HCT116 (cell line): ENCODE data around the gene UGT1A9. TPM values are rescaled to one million over a fixed set of nuclear protein-coding genes. Genes with fewer than 3 reads are reported as not detected.

Experiments
- ATAC-seq: fragments of 200-7000 bp; cut with Tn5 transposase; 2 replicates; pipeline ENCODE4 v1.9.1; 2020; ENCODE audit warnings: mild to moderate bottlenecking, moderate library complexity
- BruUV-seq: library from RNA; stranded (reverse); fragments of 400-500 nt; replicated peaks from 2 replicates; lab custom pipeline; 2021; lab: Mats Ljungman, UMichigan
- CTCF ChIA-PET: fragments of 300-600 bp; sonication (Branson Sonifier 250); formaldehyde crosslinking; loops from one replicate; lab custom pipeline; 2021; ENCODE audit warnings: antibody characterized with exemption; lab: Charles Lee
- POLR2A ChIA-PET: fragments of 300-600, 350-600 bp; sonication (Branson Sonifier 250); formaldehyde crosslinking; loops from one replicate; lab custom pipeline; 2021; ENCODE audit warnings: antibody characterized with exemption; lab: Charles Lee
- RAD21 ChIA-PET, 2 experiments: fragments of 300-600 bp; sonication (Branson Sonifier 250); formaldehyde crosslinking; loops; one replicate each; lab custom pipeline; 2023; ENCODE audit warnings: low total read pairs in 2 of 2; ENCODE audit not compliant: uncharacterized antibody in 2 of 2, unreplicated experiment in 2 of 2, low non-redundant PET in 1 of 2; lab: Charles Lee
- DNase-seq: peaks from one replicate; pipeline ENCODE4 v3.0.0-alpha.2; 2010; ENCODE audit warnings: low read depth, low spot score
- H2AFZ ChIP-seq: fragments of 200-600 bp; shearing (Covaris generic), sonication (generic); 2 replicates; pipeline ENCODE4 v1.6.1; 2017; ENCODE audit warnings: low read depth, mixed run types, mixed read lengths, antibody characterized with exemption, low read length; ENCODE audit not compliant: poor library complexity, severe bottlenecking
- H3K27ac ChIP-seq: 2 replicates; pipeline ENCODE4 v1.5.1; 2012; ENCODE audit warnings: low read depth, low read length
- H3K27me3 ChIP-seq: fragments of 200-600 bp; sonication (generic); 2 replicates; pipeline ENCODE4 v1.6.1; 2016; ENCODE audit warnings: mixed run types, low read length, mixed read lengths; ENCODE audit not compliant: insufficient read depth
- H3K36me3 ChIP-seq, 2 experiments: fragments of 200-500 bp in 1 of 2; fragments of 200-600 bp in 1 of 2; sonication (Bioruptor generic) in 1 of 2; sonication (generic) in 1 of 2; 2 replicates each; pipeline versions ENCODE4 v1.5.1 to v1.6.1; 2014 to 2016; ENCODE audit warnings: low read length in 2 of 2, inconsistent platforms in 1 of 2, mixed read lengths in 1 of 2, mixed run types in 1 of 2; ENCODE audit not compliant: insufficient read depth in 2 of 2, control insufficient read depth in 1 of 2
- H3K4me1 ChIP-seq, 2 experiments: fragments of 200-600 bp in 1 of 2; sonication (generic) in 1 of 2; 2 replicates each; pipeline versions ENCODE4 v1.5.1 to v1.6.1; 2012 to 2017; ENCODE audit warnings: low read length in 2 of 2, inconsistent platforms in 1 of 2, mild to moderate bottlenecking in 1 of 2, mixed read lengths in 1 of 2, mixed run types in 1 of 2, moderate library complexity in 1 of 2; ENCODE audit not compliant: insufficient read depth in 2 of 2, control insufficient read depth in 1 of 2
- H3K4me2 ChIP-seq: fragments of 200-600 bp; sonication (generic); 2 replicates; pipeline ENCODE4 v1.6.1; 2017; ENCODE audit warnings: mixed run types, low read length, mixed read lengths
- H3K4me3 ChIP-seq, 2 experiments: fragments of 200-600 bp in 1 of 2; sonication (generic) in 1 of 2; replicated peaks in 1 of 2; 2 replicates each; pipeline ENCODE4 v1.5.1; 2011 to 2016; ENCODE audit warnings: low read length in 2 of 2, control low read depth in 1 of 2, low read depth in 1 of 2, mild to moderate bottlenecking in 1 of 2, mixed read lengths in 1 of 2, mixed run types in 1 of 2
- H3K79me2 ChIP-seq: fragments of 200-600 bp; sonication (generic); 2 replicates; pipeline ENCODE4 v1.6.1; 2017; ENCODE audit warnings: mild to moderate bottlenecking, mixed run types, low read length, moderate library complexity, mixed read lengths; ENCODE audit not compliant: insufficient read depth
- H3K9ac ChIP-seq: fragments of 200-600 bp; sonication (generic); 2 replicates; pipeline ENCODE4 v1.6.1; 2016; ENCODE audit warnings: low read length, mixed read lengths
- H3K9me2 ChIP-seq: fragments of 200-600 bp; sonication (generic), shearing (Covaris generic); 2 replicates; pipeline ENCODE4 v1.6.1; 2017; ENCODE audit warnings: mixed run types, mild to moderate bottlenecking, moderate library complexity; ENCODE audit not compliant: insufficient read depth
- H3K9me3 ChIP-seq, 2 experiments: fragments of 200-500 bp in 1 of 2; fragments of 200-600 bp in 1 of 2; sonication (Bioruptor generic) in 1 of 2; sonication (generic) in 1 of 2; 2 replicates each; pipeline ENCODE4 v1.6.1; 2014 to 2017; ENCODE audit warnings: low read length in 2 of 2, mixed read lengths in 2 of 2, inconsistent platforms in 1 of 2, low read depth in 1 of 2, mild to moderate bottlenecking in 1 of 2, mixed run types in 1 of 2, moderate library complexity in 1 of 2; ENCODE audit not compliant: control insufficient read depth in 1 of 2, insufficient read depth in 1 of 2
- H4K20me1 ChIP-seq: fragments of 200-600 bp; sonication (generic), shearing (Covaris generic); 2 replicates; pipeline ENCODE4 v1.6.1; 2017; ENCODE audit warnings: mixed run types, mild to moderate bottlenecking, moderate library complexity; ENCODE audit not compliant: insufficient read depth
- CBX3 ChIP-seq: IDR thresholded peaks from 2 replicates; pipeline ENCODE4 v1.6.1; 2012; ENCODE audit warnings: low read depth
- CEBPB ChIP-seq: IDR thresholded peaks from 2 replicates; pipeline ENCODE4 v1.6.1; 2012; ENCODE audit warnings: low read depth
- CTCF ChIP-seq, 3 experiments: fragments of 200-600 bp in 1 of 3; sonication (generic) in 1 of 3; IDR thresholded peaks in 2 of 3; conservative IDR thresholded peaks in 1 of 3; 2 replicates each; pipeline ENCODE4 v1.5.1; 2012 to 2017; ENCODE audit warnings: low read depth in 2 of 3, low read length in 2 of 3, antibody characterized with exemption in 1 of 3, borderline replicate concordance in 1 of 3, control low read depth in 1 of 3, mild to moderate bottlenecking in 1 of 3, mixed read lengths in 1 of 3, mixed run types in 1 of 3, moderate library complexity in 1 of 3; ENCODE audit not compliant: insufficient read depth in 1 of 3
- EGR1 ChIP-seq: IDR thresholded peaks from 2 replicates; pipeline ENCODE4 v1.6.1; 2012; ENCODE audit warnings: low read depth
- ELF1 ChIP-seq: IDR thresholded peaks from 2 replicates; pipeline ENCODE4 v1.6.1; 2012; ENCODE audit warnings: low read depth, borderline replicate concordance
- EZH2 ChIP-seq: fragments of 200-600 bp; sonication (generic); IDR thresholded peaks from 2 replicates; pipeline ENCODE4 v1.6.1; 2017; ENCODE audit warnings: antibody characterized with exemption, mixed run types
- EZH2phosphoT487 ChIP-seq: fragments of 200-600 bp; IDR thresholded peaks from 2 replicates; pipeline ENCODE4 v1.6.1; 2018; ENCODE audit warnings: antibody characterized with exemption, borderline replicate concordance
- FOSL1 ChIP-seq: IDR thresholded peaks from 2 replicates; pipeline ENCODE4 v1.6.1; 2012; ENCODE audit warnings: low read depth
- POLR2A ChIP-seq: IDR thresholded peaks from 2 replicates; pipeline ENCODE4 v1.7.0; 2011; ENCODE audit warnings: borderline replicate concordance; ENCODE audit not compliant: insufficient read depth, insufficient read length; ENCODE audit errors: extremely low read depth
- SIN3A ChIP-seq: IDR thresholded peaks from 2 replicates; pipeline ENCODE4 v1.6.1; 2012; ENCODE audit warnings: low read depth
- SRF ChIP-seq: IDR thresholded peaks from 2 replicates; pipeline ENCODE4 v1.6.1; 2012; ENCODE audit warnings: low read depth
- TCF7L2 ChIP-seq: IDR thresholded peaks from 2 replicates; pipeline ENCODE4 v1.7.0; 2011; ENCODE audit warnings: borderline replicate concordance, inconsistent platforms; ENCODE audit not compliant: insufficient read depth, insufficient read length; ENCODE audit errors: extremely low read depth
- YY1 ChIP-seq: IDR thresholded peaks from 2 replicates; pipeline ENCODE4 v1.6.1; 2011; ENCODE audit warnings: low read length, low read depth, moderate library complexity, mild to moderate bottlenecking; ENCODE audit not compliant: insufficient replicate concordance; ENCODE audit errors: extremely low read depth
- ZFX ChIP-seq: fragments of 450-650 bp; IDR thresholded peaks from 2 replicates; pipeline ENCODE4 v1.6.1; 2017
- ZNF274 ChIP-seq: fragments of 200-500 bp; sonication (Bioruptor generic); IDR thresholded peaks from 2 replicates; pipeline ENCODE4 v1.6.1; 2014; ENCODE audit warnings: mild to moderate bottlenecking, low read depth, low read length, inconsistent platforms
- intact Hi-C: fragments of 100-400 bp; cut with micrococcal nuclease; formaldehyde crosslinking; loops from 2 replicates; pipeline ENCODE4 v1.10.0; 2022
- total RNA-seq: library from RNA; stranded (reverse); gene quantifications from one replicate; pipeline ENCODE4 v1.2.1, GENCODE V29; 2021; ENCODE audit not compliant: unreplicated experiment
- TF ChIP-seq, protein P1 (sequence below): IDR thresholded peaks from 2 replicates; pipeline ENCODE4 v1.6.1; 2012
- TF ChIP-seq, protein P2 (sequence below): IDR thresholded peaks from 2 replicates; pipeline ENCODE4 v1.6.1; 2012; ENCODE audit warnings: low read depth

UGT1A9 gene
- total RNA-seq, 1 experiment from 2014 or later = not detected

- H3K27ac ChIP-seq = no peak overlapping the region
- H3K79me2 ChIP-seq = no peaks in the 10 kb centered on the region
- no peak overlapping the region for H2AFZ ChIP-seq
- H3K4me1 ChIP-seq = no peaks in the 10 kb centered on the region
- no peak overlapping the region for H3K9ac ChIP-seq
- no peak for TF ChIP-seq TCF7L2
- ATAC-seq = no peak
- no peaks in the 10 kb centered on the region for H3K9me2 ChIP-seq
- RAD21 ChIA-PET = no interaction called here
- H3K9me3 ChIP-seq = no peaks in the 10 kb centered on the region
- BruUV-seq = no TSS peak
- POLR2A ChIA-PET = no interaction called here
- no peak for DNase-seq
- H4K20me1 ChIP-seq = no peaks in the 10 kb centered on the region
- no peak overlapping the region for H3K4me2 ChIP-seq
- CTCF ChIA-PET = no interaction called here
- no peaks in the 10 kb centered on the region for H3K36me3 ChIP-seq
- intact Hi-C loops = no loop called here
- no peaks in the 10 kb centered on the region for H3K27me3 ChIP-seq
- H3K4me3 ChIP-seq = no peak overlapping the region
Measured at GRCh38 chr2:233686928-233687327, 15.2 kb downstream of the UGT1A9 start.

GRCh38 chr2:233688341-233688740 lies 16.6 kb downstream of the UGT1A9 start:
- intact Hi-C loops = no loop called here
- no TSS peak for BruUV-seq
- no peak for TF ChIP-seq POLR2A
- TF ChIP-seq FOSL1 = no peak
- no peak for TF ChIP-seq ELF1
- no peak for TF ChIP-seq EGR1
- TF ChIP-seq, protein P1, sequence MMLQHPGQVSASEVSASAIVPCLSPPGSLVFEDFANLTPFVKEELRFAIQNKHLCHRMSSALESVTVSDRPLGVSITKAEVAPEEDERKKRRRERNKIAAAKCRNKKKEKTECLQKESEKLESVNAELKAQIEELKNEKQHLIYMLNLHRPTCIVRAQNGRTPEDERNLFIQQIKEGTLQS = no peak
- TF ChIP-seq EZH2phosphoT487 = no peak
- TF ChIP-seq SRF = no peak
- no peak for TF ChIP-seq CTCF (IDR thresholded peaks at IDR 0.05 in 2 of 3, conservative IDR thresholded peaks at IDR 0.05 in 1 of 3; ENCODE audit: borderline replicate concordance in 1 of 3, insufficient read depth in 1 of 3, low read depth in 2 of 3, low read length in 2 of 3)
- no peak for TF ChIP-seq EZH2
- no peak for TF ChIP-seq SIN3A
- no peak for TF ChIP-seq ZFX
- TF ChIP-seq, protein P2, sequence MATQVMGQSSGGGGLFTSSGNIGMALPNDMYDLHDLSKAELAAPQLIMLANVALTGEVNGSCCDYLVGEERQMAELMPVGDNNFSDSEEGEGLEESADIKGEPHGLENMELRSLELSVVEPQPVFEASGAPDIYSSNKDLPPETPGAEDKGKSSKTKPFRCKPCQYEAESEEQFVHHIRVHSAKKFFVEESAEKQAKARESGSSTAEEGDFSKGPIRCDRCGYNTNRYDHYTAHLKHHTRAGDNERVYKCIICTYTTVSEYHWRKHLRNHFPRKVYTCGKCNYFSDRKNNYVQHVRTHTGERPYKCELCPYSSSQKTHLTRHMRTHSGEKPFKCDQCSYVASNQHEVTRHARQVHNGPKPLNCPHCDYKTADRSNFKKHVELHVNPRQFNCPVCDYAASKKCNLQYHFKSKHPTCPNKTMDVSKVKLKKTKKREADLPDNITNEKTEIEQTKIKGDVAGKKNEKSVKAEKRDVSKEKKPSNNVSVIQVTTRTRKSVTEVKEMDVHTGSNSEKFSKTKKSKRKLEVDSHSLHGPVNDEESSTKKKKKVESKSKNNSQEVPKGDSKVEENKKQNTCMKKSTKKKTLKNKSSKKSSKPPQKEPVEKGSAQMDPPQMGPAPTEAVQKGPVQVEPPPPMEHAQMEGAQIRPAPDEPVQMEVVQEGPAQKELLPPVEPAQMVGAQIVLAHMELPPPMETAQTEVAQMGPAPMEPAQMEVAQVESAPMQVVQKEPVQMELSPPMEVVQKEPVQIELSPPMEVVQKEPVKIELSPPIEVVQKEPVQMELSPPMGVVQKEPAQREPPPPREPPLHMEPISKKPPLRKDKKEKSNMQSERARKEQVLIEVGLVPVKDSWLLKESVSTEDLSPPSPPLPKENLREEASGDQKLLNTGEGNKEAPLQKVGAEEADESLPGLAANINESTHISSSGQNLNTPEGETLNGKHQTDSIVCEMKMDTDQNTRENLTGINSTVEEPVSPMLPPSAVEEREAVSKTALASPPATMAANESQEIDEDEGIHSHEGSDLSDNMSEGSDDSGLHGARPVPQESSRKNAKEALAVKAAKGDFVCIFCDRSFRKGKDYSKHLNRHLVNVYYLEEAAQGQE = no peak
- TF ChIP-seq CEBPB = no peak
- no peak for TF ChIP-seq ZNF274
- TF ChIP-seq YY1 = no peak
- no peak for TF ChIP-seq CBX3
- TF ChIP-seq, all 23 proteins: peak for 0
- H3K4me3 ChIP-seq = no peak overlapping the region
- no peaks in the 10 kb centered on the region for H4K20me1 ChIP-seq
- no peaks in the 10 kb centered on the region for H3K36me3 ChIP-seq
- no peak for ATAC-seq
- H3K27me3 ChIP-seq = no peaks in the 10 kb centered on the region
- no peaks in the 10 kb centered on the region for H3K4me1 ChIP-seq
- H3K9ac ChIP-seq = no peak overlapping the region
- H3K27ac ChIP-seq = no peak overlapping the region
- RAD21 ChIA-PET = no interaction called here
- CTCF ChIA-PET = interaction anchor here (1.4 kb wide), 1 partner anchor 23 kb away, joined by 5 read pairs; no protein-coding TSS in a partner anchor
- no peaks in the 10 kb centered on the region for H3K79me2 ChIP-seq
- H2AFZ ChIP-seq = no peak overlapping the region
- no peak overlapping the region for H3K4me2 ChIP-seq
- POLR2A ChIA-PET = no interaction called here
- DNase-seq = no peak
- no peaks in the 10 kb centered on the region for H3K9me3 ChIP-seq
- no peaks in the 10 kb centered on the region for H3K9me2 ChIP-seq
